ENCODE data around the gene KRT8. TPM values are rescaled to one million over a fixed set of nuclear protein-coding genes. Genes with fewer than 3 reads are reported as not detected.

KRT8 gene
- total and polyA plus RNA-seq, 2 donors (not counting 1 experiment from before 2014, with no cell fraction given), result 0.24 to 0.94 TPM

DNA sequence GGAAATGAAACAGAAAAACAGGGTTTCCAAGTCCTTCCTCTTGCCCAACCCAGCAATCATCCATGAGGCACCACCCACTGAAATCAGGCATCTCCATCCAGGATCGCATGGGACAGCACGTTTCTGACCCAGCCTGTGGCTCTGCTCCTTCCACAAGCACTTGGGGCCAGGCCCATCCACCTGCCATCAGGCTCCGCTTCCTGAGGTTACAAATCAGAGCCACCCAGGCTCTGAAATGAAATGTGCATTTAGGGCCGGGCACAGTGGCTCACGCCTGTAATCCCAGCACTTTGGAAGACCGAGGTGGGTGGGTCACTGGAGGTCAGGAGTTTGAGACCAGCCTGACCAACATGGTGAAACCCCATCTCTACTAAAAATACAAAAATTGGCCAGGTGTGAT, 55.4 kb downstream of the KRT8 start:
- peaks cover 6% of the 10 kb centered on the region for H3K4me1 Mint-ChIP-seq
- CTCF ChIA-PET, result no interaction called here
- H3K4me2 ChIP-seq (replicated peaks; ENCODE audit: low read depth, low read length, poor library complexity, severe bottlenecking), result no peak overlapping the region

DNA sequence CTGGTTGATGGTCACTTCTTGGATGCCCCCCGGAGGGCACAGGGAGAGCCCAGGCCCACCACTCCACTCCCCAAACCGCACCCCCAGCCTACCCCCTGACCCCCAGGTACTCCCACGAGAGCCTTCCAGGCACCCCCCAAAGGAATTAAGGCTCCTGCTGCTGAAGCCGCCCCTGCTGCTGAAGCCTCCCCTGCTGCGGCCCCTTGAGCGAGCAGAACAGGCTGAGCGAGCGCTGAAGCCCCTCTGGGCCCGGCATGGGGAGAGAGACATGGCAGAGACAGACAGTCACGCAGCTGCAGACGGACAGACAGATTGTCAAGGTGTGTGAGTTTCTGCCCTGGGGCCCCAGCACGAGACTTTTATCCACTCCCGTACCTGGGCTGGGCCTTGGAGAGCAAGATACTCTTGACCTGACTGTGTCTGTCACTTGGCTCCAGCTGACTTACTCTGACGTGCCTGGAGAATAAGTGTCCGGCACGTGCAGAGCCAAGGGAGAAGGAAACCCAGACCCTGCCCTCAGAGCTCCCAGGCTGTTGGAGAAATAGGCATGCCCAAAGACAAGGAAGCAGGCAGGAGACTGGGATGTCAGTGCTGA, 56.1 kb downstream of the KRT8 start, which contains the start of gene KRT78:
TSS of gene KRT78 (minus strand) at position 334 of the 595 bp plus-strand sequence. CDS start at position 270, 64 bp downstream.
- Mint-ChIP-seq H3K27ac (no peak within 1 kb of the TSS), H3K9me3 (ENCODE audit: insufficient read depth) (no peaks in the 10 kb centered on the region), H3K4me3 (no peak within 1 kb of the TSS), H3K4me1 (peaks cover 6% of the 10 kb centered on the region), H3K27me3 (peaks cover 19% of the 10 kb centered on the region)
- Histone ChIP-seq H3K9ac (ENCODE audit: low read length) (no peak within 1 kb of the TSS), H2AFZ (ENCODE audit: insufficient read depth, low read depth, low read length, poor library complexity, severe bottlenecking) (no peak within 1 kb of the TSS), H3K36me3 (replicated peaks in 1 of 2; ENCODE audit: control extremely low read depth in 1 of 2, control insufficient read depth in 1 of 2, extremely low read depth in 1 of 2, insufficient read depth in 2 of 2, low read length in 1 of 2) (no peaks in the 10 kb centered on the region), H3K27me3 (replicated peaks in 1 of 4; ENCODE audit: control extremely low read depth in 1 of 4, control insufficient read depth in 3 of 4, insufficient read depth in 4 of 4, low read length in 3 of 4) (no peaks in the 10 kb centered on the region), H3K4me3 (ENCODE audit: control extremely low read depth in 1 of 5, extremely low read depth in 1 of 5, insufficient read depth in 1 of 5, low read depth in 2 of 5, low read length in 4 of 5) (no peak within 1 kb of the TSS), H3K4me2 (replicated peaks; ENCODE audit: low read depth, low read length, poor library complexity, severe bottlenecking) (no peak within 1 kb of the TSS), H3K79me2 (ENCODE audit: control insufficient read depth, insufficient read depth, low read length) (no peaks in the 10 kb centered on the region), H3K4me1 (ENCODE audit: control insufficient read depth in 2 of 2, insufficient read depth in 2 of 2, low read length in 2 of 2) (peaks cover 0 to 7% of the 10 kb centered on the region in 2 donors), H3K9me3 (ENCODE audit: control extremely low read depth in 1 of 3, control insufficient read depth in 2 of 3, insufficient read depth in 1 of 3, low read length in 2 of 3) (no peaks in the 10 kb centered on the region), H3K27ac (ENCODE audit: low read length in 2 of 2) (no peak within 1 kb of the TSS), H4K20me1 (ENCODE audit: control insufficient read depth, insufficient read depth, low read length, poor library complexity, severe bottlenecking) (no peaks in the 10 kb centered on the region)
- TF ChIP-seq, protein P1, sequence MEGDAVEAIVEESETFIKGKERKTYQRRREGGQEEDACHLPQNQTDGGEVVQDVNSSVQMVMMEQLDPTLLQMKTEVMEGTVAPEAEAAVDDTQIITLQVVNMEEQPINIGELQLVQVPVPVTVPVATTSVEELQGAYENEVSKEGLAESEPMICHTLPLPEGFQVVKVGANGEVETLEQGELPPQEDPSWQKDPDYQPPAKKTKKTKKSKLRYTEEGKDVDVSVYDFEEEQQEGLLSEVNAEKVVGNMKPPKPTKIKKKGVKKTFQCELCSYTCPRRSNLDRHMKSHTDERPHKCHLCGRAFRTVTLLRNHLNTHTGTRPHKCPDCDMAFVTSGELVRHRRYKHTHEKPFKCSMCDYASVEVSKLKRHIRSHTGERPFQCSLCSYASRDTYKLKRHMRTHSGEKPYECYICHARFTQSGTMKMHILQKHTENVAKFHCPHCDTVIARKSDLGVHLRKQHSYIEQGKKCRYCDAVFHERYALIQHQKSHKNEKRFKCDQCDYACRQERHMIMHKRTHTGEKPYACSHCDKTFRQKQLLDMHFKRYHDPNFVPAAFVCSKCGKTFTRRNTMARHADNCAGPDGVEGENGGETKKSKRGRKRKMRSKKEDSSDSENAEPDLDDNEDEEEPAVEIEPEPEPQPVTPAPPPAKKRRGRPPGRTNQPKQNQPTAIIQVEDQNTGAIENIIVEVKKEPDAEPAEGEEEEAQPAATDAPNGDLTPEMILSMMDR (IDR thresholded peaks at IDR 0.05), result no peak
- no peak for TF ChIP-seq EZH2 (IDR thresholded peaks at IDR 0.05; ENCODE audit: borderline replicate concordance, insufficient read depth, low read depth, low read length, poor library complexity, severe bottlenecking)
- ATAC-seq (ENCODE audit: low read depth) (no peak), DNase-seq (no peak)
- intact Hi-C loops (cut with micrococcal nuclease), result no loop called here
- WGBS (ENCODE audit: insufficient coverage), result 89% methylated on average over 16 of the region's 16 CpGs
- CTCF ChIA-PET, result no interaction called here
- POLR2A ChIA-PET, result no interaction called here

More for the DNA sequence above, 55.4 kb downstream of the KRT8 start:
- H3K79me2 ChIP-seq (ENCODE audit: control insufficient read depth, insufficient read depth, low read length), result no peaks in the 10 kb centered on the region
- H3K27me3 ChIP-seq (replicated peaks in 1 of 4; ENCODE audit: control extremely low read depth in 1 of 4, control insufficient read depth in 3 of 4, insufficient read depth in 4 of 4, low read length in 3 of 4), result no peaks in the 10 kb centered on the region
- DNase-seq (no peak), ATAC-seq (ENCODE audit: low read depth) (no peak)
- peaks cover 19% of the 10 kb centered on the region for H3K27me3 Mint-ChIP-seq
- WGBS (ENCODE audit: insufficient coverage), result 90% methylated on average over 4 of the region's 6 CpGs
- H4K20me1 ChIP-seq (ENCODE audit: control insufficient read depth, insufficient read depth, low read length, poor library complexity, severe bottlenecking), result no peaks in the 10 kb centered on the region
- no peak overlapping the region for H3K4me3 Mint-ChIP-seq
- H3K4me3 ChIP-seq (ENCODE audit: control extremely low read depth in 1 of 5, extremely low read depth in 1 of 5, insufficient read depth in 1 of 5, low read depth in 2 of 5, low read length in 4 of 5), result no peak overlapping the region
- no peak overlapping the region for H3K27ac ChIP-seq (ENCODE audit: low read length in 2 of 2)
- H3K36me3 ChIP-seq (replicated peaks in 1 of 2; ENCODE audit: control extremely low read depth in 1 of 2, control insufficient read depth in 1 of 2, extremely low read depth in 1 of 2, insufficient read depth in 2 of 2, low read length in 1 of 2), result no peaks in the 10 kb centered on the region
- intact Hi-C loops (cut with micrococcal nuclease), result no loop called here
- H3K4me1 ChIP-seq (ENCODE audit: control insufficient read depth in 2 of 2, insufficient read depth in 2 of 2, low read length in 2 of 2), result peaks cover 0 to 7% of the 10 kb centered on the region in 2 donors
- H2AFZ ChIP-seq (ENCODE audit: insufficient read depth, low read depth, low read length, poor library complexity, severe bottlenecking), result no peak overlapping the region
- no peaks in the 10 kb centered on the region for H3K9me3 ChIP-seq (ENCODE audit: control extremely low read depth in 1 of 3, control insufficient read depth in 2 of 3, insufficient read depth in 1 of 3, low read length in 2 of 3)
- TF ChIP-seq EZH2 (IDR thresholded peaks at IDR 0.05; ENCODE audit: borderline replicate concordance, insufficient read depth, low read depth, low read length, poor library complexity, severe bottlenecking), result no peak
- TF ChIP-seq, protein P1 (IDR thresholded peaks at IDR 0.05), result no peak
- POLR2A ChIA-PET, result no interaction called here
- H3K9ac ChIP-seq (ENCODE audit: low read length), result no peak overlapping the region
- no peak overlapping the region for H3K27ac Mint-ChIP-seq
- no peaks in the 10 kb centered on the region for H3K9me3 Mint-ChIP-seq (ENCODE audit: insufficient read depth)
